Panc1 (cell line): ENCODE measurements around the gene SIRPB2.

Source experiments
- POLR2AphosphoS5 ChIP-seq: IDR thresholded peaks from 2 replicates; pipeline ENCODE4 v1.6.1; 2012; ENCODE audit warnings: mild to moderate bottlenecking, low read depth, low read length, moderate library complexity
- SIN3A ChIP-seq: IDR thresholded peaks from 2 replicates; pipeline ENCODE4 v1.6.1; 2012; ENCODE audit warnings: low read depth, mild to moderate bottlenecking, low read length, moderate library complexity, borderline replicate concordance; ENCODE audit not compliant: insufficient read depth
- TCF7L2 ChIP-seq: IDR thresholded peaks from 2 replicates; pipeline ENCODE4 v1.6.1; 2011; ENCODE audit warnings: mild to moderate bottlenecking, low read depth, low read length, inconsistent platforms
- TF ChIP-seq, protein P1 (sequence below): fragments of 450-650 bp; IDR thresholded peaks from 2 replicates; pipeline ENCODE4 v1.5.1; 2017; ENCODE audit warnings: mild to moderate bottlenecking
- TF ChIP-seq, protein P2 (sequence below), 2 experiments: IDR thresholded peaks; 2 replicates each; pipeline ENCODE4 v1.6.1; 2011 to 2012; ENCODE audit warnings: low read depth in 2 of 2, control low read depth in 1 of 2, low read length in 1 of 2, mild to moderate bottlenecking in 1 of 2, moderate library complexity in 1 of 2; ENCODE audit not compliant: insufficient read depth in 1 of 2

DNA sequence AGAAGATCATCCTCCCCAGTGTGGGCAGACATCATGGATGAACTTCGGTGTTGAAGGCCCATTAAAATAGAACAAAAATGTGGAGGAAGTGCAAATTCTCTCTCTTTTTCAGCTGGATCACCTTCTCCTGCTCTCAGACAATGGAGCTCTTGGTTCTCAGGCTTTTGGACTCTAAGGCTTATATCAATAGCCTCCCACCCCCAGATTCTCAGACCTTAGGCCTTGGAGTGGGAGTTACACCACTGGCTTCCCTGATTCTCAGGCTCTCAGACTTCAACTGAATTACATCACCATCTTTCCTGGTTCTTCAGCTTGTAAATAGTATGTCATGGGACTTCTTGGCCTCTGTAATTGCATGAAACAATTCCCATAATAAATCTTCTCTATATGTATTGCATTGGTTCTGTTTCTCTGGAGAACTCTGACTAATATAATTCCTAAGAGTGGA lies 61.2 kb downstream of the SIRPB2 start:
- TF ChIP-seq, protein P1, sequence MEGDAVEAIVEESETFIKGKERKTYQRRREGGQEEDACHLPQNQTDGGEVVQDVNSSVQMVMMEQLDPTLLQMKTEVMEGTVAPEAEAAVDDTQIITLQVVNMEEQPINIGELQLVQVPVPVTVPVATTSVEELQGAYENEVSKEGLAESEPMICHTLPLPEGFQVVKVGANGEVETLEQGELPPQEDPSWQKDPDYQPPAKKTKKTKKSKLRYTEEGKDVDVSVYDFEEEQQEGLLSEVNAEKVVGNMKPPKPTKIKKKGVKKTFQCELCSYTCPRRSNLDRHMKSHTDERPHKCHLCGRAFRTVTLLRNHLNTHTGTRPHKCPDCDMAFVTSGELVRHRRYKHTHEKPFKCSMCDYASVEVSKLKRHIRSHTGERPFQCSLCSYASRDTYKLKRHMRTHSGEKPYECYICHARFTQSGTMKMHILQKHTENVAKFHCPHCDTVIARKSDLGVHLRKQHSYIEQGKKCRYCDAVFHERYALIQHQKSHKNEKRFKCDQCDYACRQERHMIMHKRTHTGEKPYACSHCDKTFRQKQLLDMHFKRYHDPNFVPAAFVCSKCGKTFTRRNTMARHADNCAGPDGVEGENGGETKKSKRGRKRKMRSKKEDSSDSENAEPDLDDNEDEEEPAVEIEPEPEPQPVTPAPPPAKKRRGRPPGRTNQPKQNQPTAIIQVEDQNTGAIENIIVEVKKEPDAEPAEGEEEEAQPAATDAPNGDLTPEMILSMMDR: no peak
- TF ChIP-seq, protein P2, sequence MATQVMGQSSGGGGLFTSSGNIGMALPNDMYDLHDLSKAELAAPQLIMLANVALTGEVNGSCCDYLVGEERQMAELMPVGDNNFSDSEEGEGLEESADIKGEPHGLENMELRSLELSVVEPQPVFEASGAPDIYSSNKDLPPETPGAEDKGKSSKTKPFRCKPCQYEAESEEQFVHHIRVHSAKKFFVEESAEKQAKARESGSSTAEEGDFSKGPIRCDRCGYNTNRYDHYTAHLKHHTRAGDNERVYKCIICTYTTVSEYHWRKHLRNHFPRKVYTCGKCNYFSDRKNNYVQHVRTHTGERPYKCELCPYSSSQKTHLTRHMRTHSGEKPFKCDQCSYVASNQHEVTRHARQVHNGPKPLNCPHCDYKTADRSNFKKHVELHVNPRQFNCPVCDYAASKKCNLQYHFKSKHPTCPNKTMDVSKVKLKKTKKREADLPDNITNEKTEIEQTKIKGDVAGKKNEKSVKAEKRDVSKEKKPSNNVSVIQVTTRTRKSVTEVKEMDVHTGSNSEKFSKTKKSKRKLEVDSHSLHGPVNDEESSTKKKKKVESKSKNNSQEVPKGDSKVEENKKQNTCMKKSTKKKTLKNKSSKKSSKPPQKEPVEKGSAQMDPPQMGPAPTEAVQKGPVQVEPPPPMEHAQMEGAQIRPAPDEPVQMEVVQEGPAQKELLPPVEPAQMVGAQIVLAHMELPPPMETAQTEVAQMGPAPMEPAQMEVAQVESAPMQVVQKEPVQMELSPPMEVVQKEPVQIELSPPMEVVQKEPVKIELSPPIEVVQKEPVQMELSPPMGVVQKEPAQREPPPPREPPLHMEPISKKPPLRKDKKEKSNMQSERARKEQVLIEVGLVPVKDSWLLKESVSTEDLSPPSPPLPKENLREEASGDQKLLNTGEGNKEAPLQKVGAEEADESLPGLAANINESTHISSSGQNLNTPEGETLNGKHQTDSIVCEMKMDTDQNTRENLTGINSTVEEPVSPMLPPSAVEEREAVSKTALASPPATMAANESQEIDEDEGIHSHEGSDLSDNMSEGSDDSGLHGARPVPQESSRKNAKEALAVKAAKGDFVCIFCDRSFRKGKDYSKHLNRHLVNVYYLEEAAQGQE (IDR thresholded peaks at IDR 0.05; ENCODE audit: insufficient read depth in 1 of 2, low read depth in 2 of 2, low read length in 1 of 2): no peak
- TF ChIP-seq POLR2AphosphoS5: no peak
- TF ChIP-seq TCF7L2: no peak
- TF ChIP-seq SIN3A: no peak
